ENCODE results near the gene DCTD.

Gene DCTD

GRCh38 chr4:182886768-182887167 lies 30.4 kb downstream of the DCTD start:
- no peak for TF ChIP-seq CTCF (IDR thresholded peaks at IDR 0.05; ENCODE audit: control insufficient read depth, extremely low read depth, insufficient read depth)
- no peak for DNase-seq (ENCODE audit: low read depth)
- no peak overlapping the region for H3K4me3 ChIP-seq (ENCODE audit: low read depth, low read length)

DNA sequence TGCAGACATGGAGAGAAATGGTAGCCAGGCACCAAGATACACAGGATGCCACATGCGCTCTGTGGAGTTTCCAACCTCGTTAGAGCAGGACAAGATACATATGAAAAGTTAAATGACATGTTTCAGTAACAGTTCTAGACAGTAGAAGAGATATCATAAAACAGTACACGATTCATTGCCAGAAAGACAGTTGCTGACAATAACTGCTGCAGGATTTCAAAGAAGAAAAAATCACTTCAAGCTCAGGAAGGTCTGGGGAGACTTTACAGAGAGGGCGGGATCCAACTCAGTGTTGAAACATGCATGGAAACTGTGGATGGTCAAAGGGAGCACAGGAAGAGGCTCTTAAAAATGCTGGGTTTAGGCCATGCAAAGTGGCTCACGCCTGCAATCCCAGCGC lies 31.0 kb downstream of the DCTD start:
- no peak for TF ChIP-seq CTCF (IDR thresholded peaks at IDR 0.05; ENCODE audit: control insufficient read depth, extremely low read depth, insufficient read depth)
- H3K4me3 ChIP-seq (ENCODE audit: low read depth, low read length): no peak overlapping the region
- no peak for DNase-seq (ENCODE audit: low read depth)

DNA sequence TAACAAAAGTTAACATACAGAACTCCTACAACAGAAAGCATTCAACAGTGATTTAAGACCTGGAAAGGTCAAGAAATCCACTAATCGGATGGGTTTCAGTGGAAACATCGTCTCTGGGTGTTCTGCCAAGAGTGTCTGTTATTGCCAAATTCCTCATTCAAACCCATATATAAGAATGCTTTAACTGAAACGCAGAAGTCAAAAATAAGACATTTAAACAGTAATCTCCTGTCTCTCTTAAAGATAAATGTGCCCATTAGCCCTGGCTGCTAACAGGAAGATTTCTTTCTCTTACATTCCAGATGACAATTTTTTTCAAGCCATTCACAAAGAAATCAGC lies 31.5 kb downstream of the DCTD start:
- no peak for DNase-seq (ENCODE audit: low read depth)
- H3K4me3 ChIP-seq (ENCODE audit: low read depth, low read length): no peak overlapping the region
- TF ChIP-seq CTCF (IDR thresholded peaks at IDR 0.05; ENCODE audit: control insufficient read depth, extremely low read depth, insufficient read depth): no peak

- TF ChIP-seq CTCF (IDR thresholded peaks at IDR 0.05; ENCODE audit: control insufficient read depth, extremely low read depth, insufficient read depth): no peak
- no peak for DNase-seq (ENCODE audit: low read depth)
- H3K4me3 ChIP-seq (ENCODE audit: low read depth, low read length): no peak overlapping the region
Observed at GRCh38 chr4:182885022-182885737, 32.0 kb downstream of the DCTD start.

GRCh38 chr4:182884040-182884439 lies 33.1 kb downstream of the DCTD start:
- TF ChIP-seq CTCF (IDR thresholded peaks at IDR 0.05; ENCODE audit: control insufficient read depth, extremely low read depth, insufficient read depth): no peak
- no peak overlapping the region for H3K4me3 ChIP-seq (ENCODE audit: low read depth, low read length)
- DNase-seq (ENCODE audit: low read depth): no peak

DNA sequence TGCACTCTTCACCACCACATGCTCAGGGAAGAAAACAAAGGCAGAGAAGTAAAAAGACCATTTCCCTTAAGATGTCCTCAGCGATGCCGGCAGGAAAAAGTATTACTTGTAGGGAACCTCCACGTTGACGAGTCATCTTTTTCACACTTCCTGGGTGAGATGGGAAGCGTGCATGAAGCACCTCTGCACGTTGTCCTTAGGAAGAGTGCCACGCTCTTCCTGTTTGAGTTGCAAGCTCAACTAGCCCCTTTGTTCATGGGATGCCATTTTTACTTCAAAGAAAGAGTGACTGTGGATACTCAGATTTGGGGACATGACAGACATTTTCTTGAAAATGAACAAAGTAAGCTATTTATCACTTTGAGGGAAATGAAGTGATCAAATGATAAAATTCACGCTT lies 33.8 kb downstream of the DCTD start:
- TF ChIP-seq CTCF (IDR thresholded peaks at IDR 0.05; ENCODE audit: control insufficient read depth, extremely low read depth, insufficient read depth): no peak
- DNase-seq (ENCODE audit: low read depth): no peak
- H3K4me3 ChIP-seq (ENCODE audit: low read depth, low read length): no peak overlapping the region

DNA sequence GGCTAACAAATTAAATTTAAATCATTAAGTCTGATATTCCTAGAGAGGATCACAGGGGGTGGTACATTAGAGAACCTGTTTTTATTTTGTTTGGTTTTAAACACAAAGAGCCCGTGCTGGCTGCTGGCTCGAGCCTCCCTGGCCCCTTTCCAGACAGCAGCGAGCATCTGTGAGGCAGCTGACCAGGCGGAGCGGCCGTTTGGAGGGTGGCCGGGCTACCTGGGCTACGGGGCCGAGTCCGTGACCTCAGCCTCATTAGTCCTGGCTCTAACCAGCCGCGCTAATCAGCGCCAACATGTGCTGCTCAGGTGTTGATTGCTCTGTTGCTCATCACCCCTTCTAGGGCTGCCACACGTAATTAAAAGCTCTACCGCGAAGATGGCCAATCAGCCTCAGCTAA lies 35.3 kb downstream of the DCTD start:
- TF ChIP-seq CTCF (IDR thresholded peaks at IDR 0.05; ENCODE audit: control insufficient read depth, extremely low read depth, insufficient read depth): no peak
- peak; percentile 7 for DNase-seq (ENCODE audit: low read depth)
- H3K4me3 ChIP-seq (ENCODE audit: low read depth, low read length): no peak overlapping the region
